GM13976 (cell line): Measurements from ENCODE around the gene HCCS.
A peak's percentile ranks its signal among the peaks of the same experiment; 100 is the strongest.

Experiments used
- DNase-seq: peaks from one replicate; pipeline ENCODE4 v3.0.0; 2012; ENCODE audit warnings: low spot score
- in situ Hi-C: fragments of 300-500 bp; cut with MboI; formaldehyde crosslinking; loops from one replicate; pipeline ENCODE4 v1.12.0; 2022; ENCODE audit warnings: low sequenced_read_pairs, mixed read lengths, inconsistent platforms; ENCODE audit not compliant: unreplicated experiment
- TF ChIP-seq, protein P1 (sequence below): IDR thresholded peaks from 2 replicates; pipeline ENCODE4 v1.5.1; 2012; ENCODE audit warnings: borderline replicate concordance, mild to moderate bottlenecking; ENCODE audit not compliant: insufficient read depth; ENCODE audit errors: extremely low read depth, missing control alignments, control extremely low read depth

HCCS gene

DNA sequence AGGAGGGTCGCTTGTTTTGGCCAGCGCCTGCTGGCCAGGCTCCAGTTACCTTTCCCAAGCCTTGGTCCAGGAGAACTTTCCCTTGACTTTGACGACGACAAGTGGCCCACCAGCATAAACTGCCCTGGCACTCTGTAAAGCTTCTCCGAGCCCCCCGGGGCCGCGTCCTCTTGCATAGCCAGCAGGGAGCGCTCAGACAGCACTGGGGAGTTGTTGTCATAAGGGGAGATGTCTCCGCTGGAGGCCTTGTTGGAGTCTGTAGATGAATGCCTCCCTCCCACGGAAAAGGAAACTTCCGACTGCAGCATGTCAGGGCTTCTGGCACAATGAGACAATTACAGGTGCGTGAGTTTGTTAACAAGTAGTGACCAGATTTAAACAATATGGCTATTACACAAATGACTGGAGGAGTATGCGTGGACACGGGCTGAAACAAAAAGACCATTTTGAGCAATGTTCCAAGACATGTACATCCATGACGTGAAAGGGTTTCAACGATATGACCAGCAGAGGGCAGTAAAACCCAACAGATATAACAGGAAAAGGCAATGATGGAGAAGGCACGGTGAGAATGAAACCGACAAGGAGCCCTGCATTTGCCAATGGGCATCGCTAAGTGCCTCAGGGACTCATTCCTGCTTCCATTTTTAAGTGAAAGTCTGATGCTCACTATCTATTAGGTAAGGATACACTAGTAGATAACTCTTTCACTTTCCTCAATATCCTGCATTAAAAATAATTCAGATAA, 33.0 kb downstream of the HCCS start:
- DNase-seq = peak; percentile 67
- in situ Hi-C loops = loop anchor here (10.0 to 25.0 kb wide), 3 partner anchors 391 to 957 kb away; no protein-coding TSS in a partner anchor
- TF ChIP-seq, protein P1, sequence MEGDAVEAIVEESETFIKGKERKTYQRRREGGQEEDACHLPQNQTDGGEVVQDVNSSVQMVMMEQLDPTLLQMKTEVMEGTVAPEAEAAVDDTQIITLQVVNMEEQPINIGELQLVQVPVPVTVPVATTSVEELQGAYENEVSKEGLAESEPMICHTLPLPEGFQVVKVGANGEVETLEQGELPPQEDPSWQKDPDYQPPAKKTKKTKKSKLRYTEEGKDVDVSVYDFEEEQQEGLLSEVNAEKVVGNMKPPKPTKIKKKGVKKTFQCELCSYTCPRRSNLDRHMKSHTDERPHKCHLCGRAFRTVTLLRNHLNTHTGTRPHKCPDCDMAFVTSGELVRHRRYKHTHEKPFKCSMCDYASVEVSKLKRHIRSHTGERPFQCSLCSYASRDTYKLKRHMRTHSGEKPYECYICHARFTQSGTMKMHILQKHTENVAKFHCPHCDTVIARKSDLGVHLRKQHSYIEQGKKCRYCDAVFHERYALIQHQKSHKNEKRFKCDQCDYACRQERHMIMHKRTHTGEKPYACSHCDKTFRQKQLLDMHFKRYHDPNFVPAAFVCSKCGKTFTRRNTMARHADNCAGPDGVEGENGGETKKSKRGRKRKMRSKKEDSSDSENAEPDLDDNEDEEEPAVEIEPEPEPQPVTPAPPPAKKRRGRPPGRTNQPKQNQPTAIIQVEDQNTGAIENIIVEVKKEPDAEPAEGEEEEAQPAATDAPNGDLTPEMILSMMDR = peak; percentile 26

GRCh38 chrX:11146411-11146810, 35.3 kb downstream of the HCCS start:
- in situ Hi-C loops = loop anchor here (10.0 to 25.0 kb wide), 3 partner anchors 388 to 959 kb away; no protein-coding TSS in a partner anchor
- DNase-seq = no peak
- TF ChIP-seq, protein P1 = no peak

- TF ChIP-seq, protein P1 = no peak
- in situ Hi-C loops = loop anchor here (10.0 to 25.0 kb wide), 3 partner anchors 386 to 961 kb away; no protein-coding TSS in a partner anchor
- no peak for DNase-seq
These were observed 37.3 kb downstream of the HCCS start for GRCh38 chrX:11148401-11148800.

- TF ChIP-seq, protein P1 = no peak
- DNase-seq = no peak
- in situ Hi-C loops = no loop called here
These were observed 40.8 kb downstream of the HCCS start for GRCh38 chrX:11151799-11152559.

DNA sequence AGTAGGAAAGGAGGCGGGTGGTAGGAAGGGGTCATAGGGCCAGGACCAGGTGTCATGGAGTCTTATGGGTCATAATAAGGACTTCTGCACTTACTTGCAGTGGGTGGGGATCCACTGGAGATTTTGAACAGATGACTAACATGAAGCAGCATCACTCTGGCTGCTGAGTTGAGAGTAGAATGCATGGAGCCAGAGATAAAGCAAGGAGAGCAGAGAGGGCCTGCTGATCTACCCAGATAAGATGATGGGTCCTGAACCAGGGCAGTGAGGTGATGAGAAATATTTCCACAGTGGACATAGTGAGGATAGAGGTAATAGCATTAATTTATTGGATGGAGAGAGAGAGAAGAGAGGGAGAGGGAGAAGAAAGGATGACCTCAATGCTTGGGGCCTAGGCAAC, 48.0 kb downstream of the HCCS start:
- TF ChIP-seq, protein P1 = no peak
- no peak for DNase-seq
- in situ Hi-C loops = no loop called here

DNA sequence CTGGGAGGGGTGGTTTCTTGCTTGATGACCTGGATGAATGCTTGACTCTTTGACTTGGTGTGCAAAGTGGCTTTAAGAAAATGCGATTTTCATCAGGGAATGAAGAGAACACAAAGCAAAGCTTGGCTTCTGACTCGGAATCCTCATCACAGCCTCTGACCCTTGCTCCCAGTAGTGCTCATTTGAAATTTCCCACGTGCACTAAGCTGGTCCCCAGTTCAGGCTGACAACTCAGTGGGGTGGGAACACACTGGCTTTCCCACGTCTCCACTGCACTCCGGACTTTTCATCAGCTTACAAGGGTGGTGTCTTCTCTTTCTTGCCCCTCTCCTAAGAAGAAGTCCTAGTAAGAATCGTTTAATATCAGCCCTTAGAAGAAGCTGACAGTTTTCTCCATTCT, 53.3 kb downstream of the HCCS start:
- DNase-seq = no peak
- TF ChIP-seq, protein P1 = no peak
- in situ Hi-C loops = no loop called here
